CD4-positive, alpha-beta T cell (primary cell): Measurements from ENCODE around the gene RUNDC1. TPM values are rescaled to one million over a fixed set of nuclear protein-coding genes. Genes with fewer than 3 reads are reported as not detected.
A peak's percentile ranks its signal among the peaks of the same experiment; 100 is the strongest.
"Not testable (repeated sequence)": the region's sequence is repeated elsewhere in the genome, so short reads cannot be mapped to it uniquely, and the experiment has no call there.

ENCODE experiments used
- ATAC-seq: fragments of 200-7000 bp; cut with Tn5 transposase; one replicate; pipeline ENCODE4 v1.10.0; 2022; ENCODE audit warnings: mild to moderate bottlenecking; ENCODE audit not compliant: poor library complexity
- CTCF ChIA-PET: fragments of 350-600 bp; sonication (Branson Sonifier 250); formaldehyde crosslinking; loops from one replicate; lab custom pipeline; 2021; ENCODE audit warnings: antibody characterized with exemption, inconsistent platforms; lab: Charles Lee
- POLR2A ChIA-PET: fragments of 350-600 bp; sonication (Branson Sonifier 250); formaldehyde crosslinking; loops from one replicate; lab custom pipeline; 2021; ENCODE audit warnings: antibody characterized with exemption, inconsistent platforms; lab: Charles Lee
- DNase-seq, 14 experiments: peaks; one replicate each; pipeline ENCODE4 v3.0.0-alpha.2; 2013 to 2020; ENCODE audit warnings: mixed read lengths in 2 of 14
- H3K27ac ChIP-seq, 2 donors: one replicate each; pipeline versions ENCODE4 v1.5.1 to v1.7.0; 2013; ENCODE audit warnings: low read length in 2 of 2, low read depth in 1 of 2, mild to moderate bottlenecking in 1 of 2
- H3K27me3 ChIP-seq, 2 experiments: 1 replicate in 1 of 2; 2 replicates in 1 of 2; pipeline versions ENCODE4 v1.6.1 to v1.7.0; 2013; ENCODE audit warnings: low read length in 2 of 2, control low read depth in 1 of 2, mild to moderate bottlenecking in 1 of 2, moderate library complexity in 1 of 2; ENCODE audit not compliant: insufficient read depth in 2 of 2, control insufficient read depth in 1 of 2
- H3K36me3 ChIP-seq: one replicate; pipeline ENCODE4 v1.6.1; 2013; ENCODE audit warnings: low read length, control low read depth; ENCODE audit not compliant: insufficient read depth
- H3K4me1 ChIP-seq: one replicate; pipeline ENCODE4 v1.6.1; 2013; ENCODE audit warnings: low read length, control low read depth; ENCODE audit not compliant: insufficient read depth
- H3K4me3 ChIP-seq: one replicate; pipeline ENCODE4 v1.5.1; 2013; ENCODE audit warnings: mild to moderate bottlenecking, low read length, moderate library complexity
- H3K9me3 ChIP-seq, 2 experiments: 1 replicate in 1 of 2; 2 replicates in 1 of 2; pipeline versions ENCODE4 v1.6.1 to v1.7.0; 2013; ENCODE audit warnings: low read length in 2 of 2, mild to moderate bottlenecking in 2 of 2, control low read depth in 1 of 2, moderate library complexity in 1 of 2; ENCODE audit not compliant: control insufficient read depth in 1 of 2, insufficient read depth in 1 of 2
- H3K27ac Mint-ChIP-seq: one replicate; pipeline ENCODE4 v1.8.0; 2020; ENCODE audit warnings: mixed read lengths
- H3K27me3 Mint-ChIP-seq: one replicate; pipeline ENCODE4 v1.8.0; 2021; ENCODE audit warnings: mixed read lengths
- H3K36me3 Mint-ChIP-seq: one replicate; pipeline ENCODE4 v1.8.0; 2021; ENCODE audit warnings: low read depth, mixed read lengths
- H3K4me1 Mint-ChIP-seq: one replicate; pipeline ENCODE4 v1.8.0; 2021; ENCODE audit warnings: low read depth, mixed read lengths
- H3K4me3 Mint-ChIP-seq: one replicate; pipeline ENCODE4 v1.8.0; 2020; ENCODE audit warnings: mild to moderate bottlenecking, mixed read lengths
- H3K9me3 Mint-ChIP-seq: one replicate; pipeline ENCODE4 v1.8.0; 2020; ENCODE audit warnings: mixed read lengths
- CTCF ChIP-seq: fragments of 200-600 bp; IDR thresholded peaks from one replicate; pipeline ENCODE4 v1.8.0; 2022; ENCODE audit warnings: antibody characterized with exemption, mild to moderate bottlenecking
- intact Hi-C, 2 experiments: fragments of 100-400 bp; cut with DNase I in 1 of 2; cut with micrococcal nuclease in 1 of 2; formaldehyde crosslinking; loops; one replicate each; pipeline versions ENCODE4 v1.15.1 to v1.9.0; 2023 to 2025; cut with DNase I, micrococcal nuclease
- total RNA-seq, 174 experiments: library from RNA in 2 of 174; stranded (reverse) in 2 of 174; gene quantifications; one replicate each; pipeline ENCODE4 v1.2.3 and lab custom pipeline; 2021 to 2026

Gene RUNDC1
- total RNA-seq, 2 experiments from 2014 or later, result 11.6 to 11.7 TPM

- TF ChIP-seq CTCF, result no peak
These were observed 18.7 kb downstream of the RUNDC1 start for GRCh38 chr17:42999003-42999525.

GRCh38 chr17:43000894-43001293, 20.5 kb downstream of the RUNDC1 start:
- POLR2A ChIA-PET, result interaction anchor here (0.9 to 1.1 kb wide), 2 partner anchors 12 to 171 kb away, joined by 3 read pairs; no protein-coding TSS in a partner anchor
- Mint-ChIP-seq H3K27ac (peak overlapping the region; percentile 44), H3K4me1 (peaks cover 25% of the 10 kb centered on the region), H3K36me3 (peaks cover 64% of the 10 kb centered on the region)
- H3K27ac ChIP-seq, H3K4me3 ChIP-seq, CTCF ChIA-PET, H3K27me3 Mint-ChIP-seq, H3K9me3 Mint-ChIP-seq, H3K27me3 ChIP-seq, H3K4me3 Mint-ChIP-seq, ATAC-seq, intact Hi-C loops, H3K9me3 ChIP-seq: not testable (repeated sequence)
- peaks cover 46% of the 10 kb centered on the region for H3K36me3 ChIP-seq
- H3K4me1 ChIP-seq, result peaks cover 28% of the 10 kb centered on the region
- peak in 1 of 14 experiments; percentile 18 for DNase-seq

More at GRCh38 chr17:42999003-42999525, 18.7 kb downstream of the RUNDC1 start:
- H3K36me3 ChIP-seq, result peaks cover 46% of the 10 kb centered on the region
- H3K36me3 Mint-ChIP-seq, result peaks cover 59% of the 10 kb centered on the region
- peak overlapping the region; percentile 73 to 98 for H3K27ac ChIP-seq
- no peaks in the 10 kb centered on the region for H3K27me3 Mint-ChIP-seq
- DNase-seq (peak in 1 of 14 experiments; percentile 21), ATAC-seq (no peak)
- H3K4me3 Mint-ChIP-seq, result peak overlapping the region; percentile 96
- H3K4me1 Mint-ChIP-seq, result peaks cover 25% of the 10 kb centered on the region
- no peaks in the 10 kb centered on the region for H3K9me3 ChIP-seq
- ChIA-PET CTCF (interaction anchor here (1.0 to 2.3 kb wide), 9 partner anchors 8 to 485 kb away, joined by 3 to 14 read pairs (median 9); partner anchors contain the start of genes AARSD1, DHX8, IFI35 and RND2), POLR2A (interaction anchor here (1.1 to 3.2 kb wide), 16 partner anchors 8 to 611 kb away, joined by 3 to 58 read pairs (median 22); partner anchors contain the start of genes DHX8, IFI35, NBR1 and PSME3)
- intact Hi-C loops, result loop anchor here (2.0 to 10.0 kb wide), 6 partner anchors 126 to 1016 kb away; partner anchors contain the start of genes BRCA1 (in 1 of the 2), DHX8 (in 1 of the 2), NBR1 (in 1 of the 2) and PSME3 (in 1 of the 2)
- peaks cover 28% of the 10 kb centered on the region for H3K4me1 ChIP-seq
- H3K4me3 ChIP-seq, result peak overlapping the region; percentile 91
- H3K27me3 ChIP-seq, result no peaks in the 10 kb centered on the region
- no peaks in the 10 kb centered on the region for H3K9me3 Mint-ChIP-seq
- peak overlapping the region; percentile 95 for H3K27ac Mint-ChIP-seq

- Histone ChIP-seq H3K4me1 (peaks cover 44% of the 10 kb centered on the region), H3K27ac (no peak overlapping the region), H3K4me3 (no peak overlapping the region), H3K9me3 (no peaks in the 10 kb centered on the region), H3K27me3 (no peaks in the 10 kb centered on the region), H3K36me3 (peaks cover 46% of the 10 kb centered on the region)
- Mint-ChIP-seq H3K9me3 (no peaks in the 10 kb centered on the region), H3K36me3 (peaks cover 63% of the 10 kb centered on the region), H3K4me3 (peak overlapping the region; percentile 48), H3K27ac (no peak overlapping the region), H3K27me3 (no peaks in the 10 kb centered on the region), H3K4me1 (peaks cover 26% of the 10 kb centered on the region)
- intact Hi-C loops, result no loop called here
- ChIA-PET CTCF (no interaction called here), POLR2A (interaction anchor here (1.0 kb wide), 1 partner anchor 21 kb away, joined by 3 read pairs; no protein-coding TSS in a partner anchor)
- DNase-seq (peak in 1 of 14 experiments; percentile 6), ATAC-seq (no peak)
- no peak for TF ChIP-seq CTCF
These were observed 23.3 kb downstream of the RUNDC1 start for GRCh38 chr17:43003542-43004172.
